IPS-15b (cell line): ENCODE measurements around the gene DNAH17.

Experiments used
- H3K27me3 ChIP-seq: one replicate; pipeline ENCODE4 v1.6.1; 2013; ENCODE audit warnings: low read length; ENCODE audit not compliant: control insufficient read depth, insufficient read depth
- H3K36me3 ChIP-seq: one replicate; pipeline ENCODE4 v1.6.1; 2013; ENCODE audit warnings: low read length; ENCODE audit not compliant: control insufficient read depth, insufficient read depth
- H3K4me1 ChIP-seq: one replicate; pipeline ENCODE4 v1.6.1; 2013; ENCODE audit warnings: mild to moderate bottlenecking, low read length; ENCODE audit not compliant: control insufficient read depth, insufficient read depth
- H3K4me3 ChIP-seq: one replicate; pipeline ENCODE4 v1.5.1; 2013; ENCODE audit warnings: low read depth, low read length
- H3K9ac ChIP-seq: one replicate; pipeline ENCODE4 v1.6.1; 2013; ENCODE audit warnings: low read depth, mild to moderate bottlenecking, low read length
- H3K9me3 ChIP-seq: one replicate; pipeline ENCODE4 v1.6.1; 2013; ENCODE audit warnings: mild to moderate bottlenecking, low read length; ENCODE audit not compliant: control insufficient read depth, insufficient read depth

Gene DNAH17

GRCh38 chr17:78399028-78399692 is 178.0 kb downstream of the DNAH17 start:
- H3K9me3 ChIP-seq, result no peaks in the 10 kb centered on the region
- peaks cover 65% of the 10 kb centered on the region for H3K36me3 ChIP-seq
- H3K27me3 ChIP-seq, result no peaks in the 10 kb centered on the region
- H3K4me1 ChIP-seq, result no peaks in the 10 kb centered on the region
- no peak overlapping the region for H3K4me3 ChIP-seq
- H3K9ac ChIP-seq, result no peak overlapping the region

- H3K27me3 ChIP-seq, result no peaks in the 10 kb centered on the region
- no peak overlapping the region for H3K4me3 ChIP-seq
- peaks cover 58% of the 10 kb centered on the region for H3K36me3 ChIP-seq
- no peak overlapping the region for H3K9ac ChIP-seq
- H3K4me1 ChIP-seq, result no peaks in the 10 kb centered on the region
- no peaks in the 10 kb centered on the region for H3K9me3 ChIP-seq
These were observed 178.8 kb downstream of the DNAH17 start for GRCh38 chr17:78398390-78398789.

DNA sequence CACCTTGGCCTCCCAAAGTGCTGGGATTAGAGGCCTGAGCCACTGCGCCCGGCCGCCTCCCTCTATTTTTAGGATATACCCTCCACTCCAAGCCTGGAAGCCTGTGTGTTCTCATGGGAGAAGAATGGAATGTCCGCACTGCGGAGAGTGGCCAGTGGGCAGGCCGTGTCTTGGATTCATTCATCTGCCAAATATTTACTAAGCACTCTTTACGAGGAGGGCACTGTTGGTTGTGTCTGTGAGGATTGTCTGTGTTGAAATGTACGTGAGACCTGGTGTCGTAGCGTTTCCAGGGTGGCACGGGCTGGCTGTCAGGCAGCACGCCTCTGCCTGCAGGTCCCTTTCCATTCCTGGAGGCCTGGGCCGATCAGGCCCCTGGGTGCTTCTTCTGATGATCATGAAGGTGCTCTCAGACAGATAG is 179.5 kb downstream of the DNAH17 start:
- H3K4me1 ChIP-seq, result no peaks in the 10 kb centered on the region
- no peaks in the 10 kb centered on the region for H3K27me3 ChIP-seq
- H3K36me3 ChIP-seq, result peaks cover 51% of the 10 kb centered on the region
- H3K9me3 ChIP-seq, result no peaks in the 10 kb centered on the region
- no peak overlapping the region for H3K4me3 ChIP-seq
- H3K9ac ChIP-seq, result no peak overlapping the region

- no peaks in the 10 kb centered on the region for H3K4me1 ChIP-seq
- H3K4me3 ChIP-seq, result no peak overlapping the region
- H3K9me3 ChIP-seq, result no peaks in the 10 kb centered on the region
- no peak overlapping the region for H3K9ac ChIP-seq
- peaks cover 49% of the 10 kb centered on the region for H3K36me3 ChIP-seq
- H3K27me3 ChIP-seq, result no peaks in the 10 kb centered on the region
These were observed 180.5 kb downstream of the DNAH17 start for GRCh38 chr17:78396441-78397337.

- Histone ChIP-seq H3K4me1 (peaks cover 2% of the 10 kb centered on the region), H3K4me3 (no peak overlapping the region), H3K9me3 (no peaks in the 10 kb centered on the region), H3K9ac (no peak overlapping the region), H3K27me3 (no peaks in the 10 kb centered on the region), H3K36me3 (peaks cover 34% of the 10 kb centered on the region)
These were observed 182.0 kb downstream of the DNAH17 start for GRCh38 chr17:78395155-78395554.

DNA sequence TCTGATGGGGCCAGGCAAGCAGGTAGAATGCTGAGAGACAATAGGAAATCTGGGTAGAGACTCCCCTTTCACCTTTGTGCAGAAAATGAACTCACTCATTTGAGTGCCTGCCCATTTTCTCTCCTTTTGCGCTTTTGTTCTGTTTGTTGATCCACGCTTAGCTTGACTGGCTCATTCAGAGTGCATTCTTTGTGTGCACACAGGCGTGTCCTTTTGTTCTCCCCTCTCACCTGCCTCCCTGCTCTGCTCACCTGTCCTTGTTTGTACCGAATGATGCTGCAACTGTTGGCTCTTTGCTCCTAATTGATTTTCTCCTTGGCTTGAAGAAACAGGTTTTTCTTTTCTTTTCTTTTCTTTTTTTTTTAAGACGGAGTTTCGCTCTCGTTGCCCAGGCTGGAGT is 183.0 kb downstream of the DNAH17 start:
- Histone ChIP-seq H3K4me1 (peaks cover 4% of the 10 kb centered on the region), H3K9me3 (no peaks in the 10 kb centered on the region), H3K4me3 (no peak overlapping the region), H3K9ac (no peak overlapping the region), H3K27me3 (no peaks in the 10 kb centered on the region), H3K36me3 (peaks cover 25% of the 10 kb centered on the region)

DNA sequence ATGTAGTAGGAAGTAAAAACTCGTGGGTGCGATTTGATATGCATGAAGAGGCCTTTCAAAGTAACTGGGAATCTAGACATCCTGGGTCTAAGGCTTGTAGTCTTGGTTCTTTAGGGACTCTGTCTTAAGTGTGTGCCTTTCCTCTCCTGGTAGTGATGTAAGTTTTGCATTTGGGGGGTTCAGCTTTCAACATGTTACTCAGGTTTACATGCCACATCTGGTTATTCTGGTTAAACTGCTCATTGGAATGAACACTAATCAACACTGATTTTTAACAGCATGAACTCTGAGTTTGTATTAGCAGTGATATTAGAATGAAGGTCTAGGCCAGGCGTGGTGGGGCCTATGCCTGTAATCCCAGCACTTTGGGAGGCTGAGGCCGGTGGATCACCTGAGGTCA is 183.6 kb downstream of the DNAH17 start:
- Histone ChIP-seq H3K36me3 (peaks cover 19% of the 10 kb centered on the region), H3K4me1 (peaks cover 4% of the 10 kb centered on the region)

GRCh38 chr17:78392295-78392694 is 184.9 kb downstream of the DNAH17 start:
- Histone ChIP-seq H3K4me1 (peaks cover 4% of the 10 kb centered on the region), H3K36me3 (peaks cover 10% of the 10 kb centered on the region), H3K27me3 (no peaks in the 10 kb centered on the region), H3K9me3 (no peaks in the 10 kb centered on the region), H3K9ac (no peak overlapping the region), H3K4me3 (no peak overlapping the region)

More for the DNA sequence above, 183.6 kb downstream of the DNAH17 start:
- Histone ChIP-seq H3K9me3 (no peaks in the 10 kb centered on the region), H3K9ac (no peak overlapping the region), H3K4me3 (no peak overlapping the region), H3K27me3 (no peaks in the 10 kb centered on the region)

DNA sequence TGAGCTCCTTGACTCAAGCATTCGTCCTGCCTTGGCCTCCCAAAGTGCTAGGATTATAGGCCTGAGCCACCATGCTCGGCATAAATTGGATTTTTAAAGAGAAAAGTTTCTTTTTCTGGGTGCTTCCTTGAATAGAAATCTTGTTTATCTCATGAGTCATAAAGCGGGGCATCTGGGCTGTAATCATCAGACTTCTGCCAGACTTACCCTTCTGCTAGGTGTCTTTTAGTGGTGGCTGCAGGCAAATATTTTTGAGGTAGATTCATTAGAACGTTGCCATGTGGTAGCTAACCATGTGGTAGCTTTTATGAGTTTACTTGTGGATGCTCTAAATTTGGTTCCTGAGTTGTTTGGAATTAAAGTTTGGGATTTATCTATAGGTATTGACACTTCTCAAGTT is 185.4 kb downstream of the DNAH17 start:
- no peaks in the 10 kb centered on the region for H3K27me3 ChIP-seq
- peaks cover 4% of the 10 kb centered on the region for H3K4me1 ChIP-seq
- H3K9me3 ChIP-seq, result no peaks in the 10 kb centered on the region
- H3K36me3 ChIP-seq, result peaks cover 6% of the 10 kb centered on the region
- H3K9ac ChIP-seq, result no peak overlapping the region
- no peak overlapping the region for H3K4me3 ChIP-seq

GRCh38 chr17:78391051-78391431 is 186.2 kb downstream of the DNAH17 start:
- Histone ChIP-seq H3K4me3 (no peak overlapping the region), H3K4me1 (peaks cover 8% of the 10 kb centered on the region), H3K27me3 (no peaks in the 10 kb centered on the region), H3K36me3 (no peaks in the 10 kb centered on the region), H3K9me3 (no peaks in the 10 kb centered on the region), H3K9ac (no peak overlapping the region)

DNA sequence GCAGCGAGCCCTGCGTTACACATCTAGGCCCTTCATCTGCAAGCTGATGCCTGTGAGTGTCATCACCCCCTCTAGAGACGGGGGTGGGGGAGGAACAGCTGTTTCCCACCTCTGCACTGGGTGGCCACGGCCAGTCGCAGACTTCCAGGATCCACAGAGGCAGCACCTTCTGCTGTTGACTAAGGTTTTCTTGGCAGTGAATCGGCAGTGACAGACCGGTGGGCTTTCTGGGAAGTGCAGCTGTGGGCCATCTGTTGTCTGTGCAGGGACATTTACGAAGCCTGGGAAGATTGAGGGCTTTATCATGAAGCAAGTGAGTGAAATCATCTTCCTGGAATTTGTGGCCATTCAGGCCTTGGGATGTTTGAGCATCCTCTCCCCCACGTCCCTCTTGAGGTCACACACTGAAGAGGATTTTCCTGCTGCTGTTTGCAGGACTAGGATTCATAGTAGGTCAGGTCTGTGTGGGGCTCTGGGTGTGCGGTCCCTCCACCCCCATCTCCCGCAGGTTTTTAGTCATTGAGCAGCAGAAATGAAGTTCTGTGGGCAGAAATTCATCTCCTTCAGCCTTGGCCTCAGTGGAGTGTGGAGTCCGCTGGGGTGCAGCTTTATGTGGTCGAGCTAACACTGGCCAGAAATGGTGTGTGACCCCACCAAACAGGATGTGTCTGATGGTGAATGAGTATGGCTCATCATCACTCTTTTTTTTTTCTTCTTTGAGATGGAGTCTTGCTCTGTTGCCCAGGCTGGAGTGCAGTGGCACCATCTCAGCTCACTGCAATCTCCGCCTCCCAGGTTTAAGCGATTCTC is 186.8 kb downstream of the DNAH17 start:
- H3K4me3 ChIP-seq, result no peak overlapping the region
- no peaks in the 10 kb centered on the region for H3K9me3 ChIP-seq
- no peak overlapping the region for H3K9ac ChIP-seq
- H3K4me1 ChIP-seq, result peaks cover 13% of the 10 kb centered on the region
- no peaks in the 10 kb centered on the region for H3K36me3 ChIP-seq
- H3K27me3 ChIP-seq, result no peaks in the 10 kb centered on the region
